Adrenal gland (tissue), 5 donors: ENCODE measurements around the gene OR51F2.

Source experiments
- POLR2A ChIP-seq, 2 donors: fragments of 450-650 bp; IDR thresholded peaks; one replicate each; pipeline ENCODE4 v1.6.1; 2017; ENCODE audit warnings: antibody characterized with exemption in 2 of 2, mild to moderate bottlenecking in 2 of 2, moderate library complexity in 1 of 2
- TF ChIP-seq, protein P1 (sequence below), 6 experiments: fragments of 450-650 bp in 4 of 6; fragments of 200-600 bp in 2 of 6; sonication (generic) in 1 of 6; IDR thresholded peaks; 1 replicate in 5 of 6; 2 replicates in 1 of 6; pipeline versions ENCODE4 v1.5.1 to v1.8.0; 2016 to 2021; ENCODE audit warnings: antibody characterized with exemption in 6 of 6, mild to moderate bottlenecking in 2 of 6, moderate library complexity in 1 of 6
- donor health status: DM: no; HTN: no; CAD: no.

DNA sequence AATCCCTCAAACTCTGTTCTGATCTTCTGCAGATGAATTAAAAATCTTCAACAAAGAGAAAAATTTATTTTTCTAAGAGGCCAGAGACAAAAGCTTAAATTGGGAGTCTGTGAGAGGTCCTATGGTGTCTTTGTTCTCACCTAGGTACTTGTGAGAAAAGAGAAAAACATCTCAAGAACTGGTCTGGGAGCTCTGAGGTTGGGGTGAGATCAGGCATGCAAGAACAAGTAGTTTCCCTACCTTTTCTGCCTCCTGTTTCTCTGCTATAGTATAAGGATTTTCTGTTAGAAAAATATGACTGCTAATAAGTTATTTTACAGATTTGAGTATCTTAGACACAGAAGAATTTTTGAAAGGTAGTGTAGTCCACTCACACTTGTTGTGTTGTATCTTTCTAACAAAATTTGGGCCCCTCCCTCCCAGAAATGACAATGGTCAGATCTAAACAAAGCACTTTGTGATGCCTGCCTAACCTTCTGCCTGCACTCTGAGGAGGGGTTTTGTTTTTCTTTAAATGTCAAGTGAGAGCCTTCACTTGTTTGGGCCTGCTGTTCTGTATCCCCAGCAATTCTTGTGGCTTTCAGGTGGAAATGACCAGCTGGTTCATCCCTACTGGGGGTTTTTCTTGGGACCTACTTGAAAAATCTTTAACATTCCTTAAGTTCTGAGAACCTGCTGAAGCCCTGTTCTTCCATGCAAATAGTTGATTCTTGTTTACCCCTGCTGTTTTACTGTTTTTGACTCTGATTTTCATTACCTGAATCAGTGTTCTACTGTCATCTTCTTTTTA, 41.5 kb downstream of the OR51F2 start:
- TF ChIP-seq, protein P1, sequence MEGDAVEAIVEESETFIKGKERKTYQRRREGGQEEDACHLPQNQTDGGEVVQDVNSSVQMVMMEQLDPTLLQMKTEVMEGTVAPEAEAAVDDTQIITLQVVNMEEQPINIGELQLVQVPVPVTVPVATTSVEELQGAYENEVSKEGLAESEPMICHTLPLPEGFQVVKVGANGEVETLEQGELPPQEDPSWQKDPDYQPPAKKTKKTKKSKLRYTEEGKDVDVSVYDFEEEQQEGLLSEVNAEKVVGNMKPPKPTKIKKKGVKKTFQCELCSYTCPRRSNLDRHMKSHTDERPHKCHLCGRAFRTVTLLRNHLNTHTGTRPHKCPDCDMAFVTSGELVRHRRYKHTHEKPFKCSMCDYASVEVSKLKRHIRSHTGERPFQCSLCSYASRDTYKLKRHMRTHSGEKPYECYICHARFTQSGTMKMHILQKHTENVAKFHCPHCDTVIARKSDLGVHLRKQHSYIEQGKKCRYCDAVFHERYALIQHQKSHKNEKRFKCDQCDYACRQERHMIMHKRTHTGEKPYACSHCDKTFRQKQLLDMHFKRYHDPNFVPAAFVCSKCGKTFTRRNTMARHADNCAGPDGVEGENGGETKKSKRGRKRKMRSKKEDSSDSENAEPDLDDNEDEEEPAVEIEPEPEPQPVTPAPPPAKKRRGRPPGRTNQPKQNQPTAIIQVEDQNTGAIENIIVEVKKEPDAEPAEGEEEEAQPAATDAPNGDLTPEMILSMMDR (IDR thresholded peaks at IDR 0.05): no peak
- no peak for TF ChIP-seq POLR2A (IDR thresholded peaks at IDR 0.05)
